Stimulated activated CD4-positive, alpha-beta T cell treated with anti-CD3 and anti-CD28 coated beads, Interleukin-4, amount 100 ng/mL, for 1 hour (primary cell): ENCODE results near the gene MTRFR.
A peak's percentile ranks its signal among the peaks of the same experiment; 100 is the strongest.
"Not testable (repeated sequence)": the region's sequence is repeated elsewhere in the genome, so short reads cannot be mapped to it uniquely, and the experiment has no call there.

Source experiments
- DNase-seq: peaks from one replicate; pipeline ENCODE4 v3.0.0-alpha.2; 2020

The MTRFR gene

DNA sequence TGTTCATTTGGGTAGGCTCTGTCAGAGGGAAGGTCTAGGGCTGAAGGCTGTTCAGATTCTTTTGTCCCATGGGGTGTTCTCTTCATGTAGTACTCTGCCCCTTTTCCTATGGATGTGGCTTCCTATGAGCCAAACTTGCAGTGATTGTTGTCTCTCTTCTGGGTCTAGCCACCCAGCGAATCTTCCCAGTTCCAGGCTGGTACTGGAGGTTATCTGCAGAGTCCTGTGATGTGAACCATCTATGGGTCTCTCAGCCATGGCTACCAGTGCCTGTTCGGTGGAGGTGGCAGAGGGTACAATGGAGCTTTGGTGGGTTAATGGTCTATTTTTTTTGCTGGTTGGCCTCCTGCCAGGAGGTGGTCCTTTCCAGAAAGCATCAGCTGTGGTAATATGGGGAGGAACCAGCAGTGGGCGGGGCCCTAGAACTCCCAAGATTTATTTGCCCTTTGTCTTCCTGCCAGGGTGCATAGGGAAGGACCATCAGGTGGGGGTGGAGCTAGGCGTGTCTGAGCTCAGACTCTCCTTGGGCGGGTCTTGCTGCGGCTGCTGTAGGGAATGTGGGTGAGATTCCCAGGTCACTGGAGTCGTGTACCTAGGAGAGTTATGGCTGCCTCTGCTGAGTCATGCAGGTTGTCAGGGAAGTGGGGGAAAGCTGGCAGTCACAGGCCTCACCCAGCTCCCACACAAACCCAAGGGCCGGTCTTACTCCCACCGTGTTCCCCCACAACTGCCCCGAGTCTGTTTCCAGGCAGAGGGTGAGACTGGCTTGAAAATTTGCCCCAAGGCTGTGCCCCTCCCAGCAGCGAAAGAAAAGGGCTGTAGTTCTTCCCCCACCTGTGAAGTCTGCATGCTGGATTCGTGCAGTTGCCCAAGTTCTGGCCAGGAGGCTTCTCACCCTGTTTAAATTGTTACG, 17.5 kb downstream of the MTRFR start:
- DNase-seq, result no peak

DNA sequence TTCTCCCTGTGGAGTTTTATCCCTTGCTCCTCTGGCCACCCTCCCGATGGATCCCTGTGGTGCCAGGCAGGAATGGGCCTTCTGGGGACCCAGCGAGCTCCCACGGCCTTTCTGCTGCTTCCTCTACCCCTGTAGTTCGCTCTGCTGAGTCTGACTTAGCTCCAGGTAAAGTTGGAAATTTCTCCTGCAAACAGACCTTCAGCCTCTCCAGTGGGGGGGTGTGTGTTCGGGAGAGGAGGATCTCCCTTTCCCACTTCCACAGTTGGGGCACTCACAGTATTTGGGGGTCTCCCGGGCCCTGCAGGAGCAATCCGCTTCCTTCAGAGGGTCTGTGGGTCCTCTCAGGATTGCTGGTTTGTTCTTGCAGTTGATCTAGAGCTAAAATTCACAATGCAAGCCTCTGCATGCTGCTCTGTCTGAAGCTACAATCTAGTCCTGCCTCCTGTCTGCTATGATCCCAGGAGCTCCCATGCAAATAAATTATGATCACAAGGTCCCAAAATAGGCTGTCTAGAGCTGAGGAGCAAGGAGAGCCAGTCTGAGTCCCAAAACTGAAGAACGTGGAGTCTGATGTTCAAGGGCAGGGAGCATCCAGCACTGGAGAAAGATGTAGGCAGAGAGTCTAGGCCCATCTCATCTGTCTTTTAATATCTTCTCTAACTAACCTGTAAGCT, 18.3 kb downstream of the MTRFR start:
- no peak for DNase-seq

DNA sequence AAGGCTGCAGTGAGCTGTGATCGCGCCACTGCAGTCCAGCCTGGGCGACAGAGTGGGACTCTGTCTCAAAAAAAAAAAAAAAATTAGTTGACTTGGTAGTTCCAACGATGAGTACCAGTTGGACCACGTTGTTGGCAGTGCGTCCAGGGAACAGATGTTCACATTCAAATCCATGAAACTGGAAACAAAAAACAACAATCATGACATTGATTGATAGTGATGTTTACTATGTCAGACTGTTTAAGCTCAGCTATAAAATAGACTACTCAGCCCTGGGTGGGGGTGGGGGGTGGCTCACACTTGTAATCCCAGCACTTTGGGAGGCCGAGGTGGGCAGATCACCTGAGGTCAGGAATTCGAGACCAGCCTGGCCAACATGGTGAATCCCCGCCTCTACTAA, 19.1 kb downstream of the MTRFR start:
- not testable (repeated sequence) for DNase-seq

DNA sequence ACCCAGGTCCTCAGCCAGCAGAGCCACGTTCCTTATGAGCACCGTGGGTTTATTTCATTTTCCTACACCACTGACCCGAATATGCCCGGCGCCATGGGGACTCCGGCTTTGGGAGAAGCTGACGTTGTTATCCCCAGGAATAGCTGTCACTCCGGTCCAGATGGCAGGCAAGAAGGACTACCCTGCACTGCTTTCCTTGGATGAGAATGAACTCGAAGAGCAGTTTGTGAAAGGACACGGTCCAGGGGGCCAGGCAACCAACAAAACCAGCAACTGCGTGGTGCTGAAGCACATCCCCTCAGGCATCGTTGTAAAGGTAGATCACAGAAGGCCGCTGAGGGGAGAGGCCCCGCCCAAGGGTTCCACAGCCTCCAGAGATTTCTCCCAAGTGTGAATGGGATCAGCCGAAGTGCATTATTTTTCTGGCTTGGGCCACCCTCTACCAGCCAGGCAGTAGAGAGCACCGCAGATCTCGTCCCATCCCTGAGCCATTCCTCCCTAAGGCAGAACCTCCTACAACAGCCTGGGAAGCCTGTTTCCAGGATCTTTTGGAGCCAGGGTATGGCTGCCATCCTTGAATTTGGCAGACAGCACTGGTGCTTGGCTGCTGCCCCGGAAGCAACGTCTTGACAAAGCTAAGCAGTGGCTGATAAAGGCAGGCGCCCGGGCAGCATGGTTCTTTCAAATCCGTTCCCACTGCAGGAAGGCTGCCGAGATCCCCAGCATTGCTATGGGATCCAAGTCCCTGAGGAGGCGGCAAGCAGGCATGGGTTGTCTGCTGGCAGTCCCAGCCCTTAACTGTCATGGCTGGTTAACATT, 20.6 kb downstream of the MTRFR start:
- no peak for DNase-seq

DNA sequence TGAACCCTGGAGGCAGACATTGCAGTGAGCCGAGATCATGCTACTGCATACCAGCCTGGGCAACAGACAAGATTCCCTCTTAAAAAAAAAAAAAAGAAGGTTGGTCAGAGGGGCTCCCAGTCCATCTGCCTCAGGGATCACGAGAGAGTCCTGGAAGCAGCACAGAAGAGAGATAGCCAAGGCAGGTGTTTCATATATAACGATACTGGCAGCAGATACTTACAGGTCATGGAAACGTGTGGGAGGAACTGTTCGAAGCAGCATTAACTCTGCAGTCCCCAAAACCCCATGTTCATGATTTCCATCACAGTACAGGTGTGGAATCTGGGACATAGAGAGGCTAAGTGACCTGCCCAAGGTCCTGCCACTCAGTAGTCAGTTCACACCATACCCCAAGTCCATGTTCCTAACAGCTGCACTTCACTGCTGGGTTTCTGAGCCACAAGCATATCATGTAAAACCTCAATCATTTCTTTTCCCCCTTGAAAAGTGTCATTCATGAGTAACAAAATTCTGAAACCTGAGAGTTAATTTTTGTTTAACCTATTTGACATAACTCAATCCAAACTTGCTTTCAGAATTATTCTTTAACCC, 21.7 kb downstream of the MTRFR start:
- no peak for DNase-seq

DNA sequence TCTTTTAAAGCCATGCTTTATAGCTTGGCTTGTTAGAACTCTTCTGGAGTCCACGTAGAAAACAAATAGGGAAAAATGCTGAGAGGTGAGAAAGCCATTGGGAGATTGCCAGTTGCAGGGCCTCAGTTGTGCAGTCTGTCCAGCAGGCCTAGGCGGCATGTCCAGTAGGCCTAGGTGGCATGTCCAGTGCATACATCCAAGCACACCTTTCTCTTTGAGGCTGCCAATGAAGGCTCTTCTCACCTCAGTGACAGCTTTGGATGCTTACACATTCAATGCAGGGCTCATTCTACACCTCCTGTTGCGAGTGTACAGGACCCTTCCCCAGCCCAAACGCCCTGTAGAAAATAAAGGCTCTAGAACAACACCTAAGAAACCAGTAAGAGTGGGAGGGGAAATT, 25.4 kb downstream of the MTRFR start:
- no peak for DNase-seq

DNA sequence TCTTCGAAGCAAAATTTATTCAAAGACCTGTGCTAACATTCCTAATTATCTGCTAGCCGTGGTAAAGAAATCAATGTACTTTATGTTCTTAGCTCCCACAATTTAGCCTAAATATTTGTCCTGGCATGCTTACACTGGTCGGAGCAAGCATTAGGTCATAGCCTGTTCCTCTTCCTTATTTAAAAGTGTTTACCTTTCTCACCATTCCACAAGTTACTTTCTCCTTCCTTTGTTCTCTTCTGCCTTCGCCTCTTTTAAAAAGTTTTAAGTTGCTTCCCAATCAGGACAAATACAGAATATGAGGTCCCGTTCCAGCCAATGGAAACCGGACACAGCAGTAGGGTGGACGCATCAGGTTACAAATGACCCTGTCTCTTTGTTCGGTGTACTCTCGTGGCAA, 26.8 kb downstream of the MTRFR start:
- DNase-seq, result no peak

DNA sequence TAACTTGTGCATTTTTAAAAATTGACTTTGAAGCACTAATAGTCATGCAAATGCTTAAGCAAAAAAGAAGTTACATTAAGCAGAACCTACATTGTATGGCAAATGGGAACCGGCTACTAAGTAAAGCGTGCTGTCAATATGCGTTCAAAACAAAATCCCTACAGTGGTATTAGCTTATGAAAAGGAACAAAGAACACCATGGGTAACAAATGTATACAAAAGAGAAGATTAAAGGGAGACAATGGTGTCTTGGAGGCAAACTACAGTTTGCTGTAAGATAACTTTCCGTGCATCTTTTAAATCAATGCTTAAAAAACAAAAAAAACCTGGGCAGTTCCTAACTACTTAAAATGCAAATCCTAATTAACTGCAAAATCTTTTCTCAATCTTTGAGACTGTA, 28.0 kb downstream of the MTRFR start:
- DNase-seq, result no peak

DNA sequence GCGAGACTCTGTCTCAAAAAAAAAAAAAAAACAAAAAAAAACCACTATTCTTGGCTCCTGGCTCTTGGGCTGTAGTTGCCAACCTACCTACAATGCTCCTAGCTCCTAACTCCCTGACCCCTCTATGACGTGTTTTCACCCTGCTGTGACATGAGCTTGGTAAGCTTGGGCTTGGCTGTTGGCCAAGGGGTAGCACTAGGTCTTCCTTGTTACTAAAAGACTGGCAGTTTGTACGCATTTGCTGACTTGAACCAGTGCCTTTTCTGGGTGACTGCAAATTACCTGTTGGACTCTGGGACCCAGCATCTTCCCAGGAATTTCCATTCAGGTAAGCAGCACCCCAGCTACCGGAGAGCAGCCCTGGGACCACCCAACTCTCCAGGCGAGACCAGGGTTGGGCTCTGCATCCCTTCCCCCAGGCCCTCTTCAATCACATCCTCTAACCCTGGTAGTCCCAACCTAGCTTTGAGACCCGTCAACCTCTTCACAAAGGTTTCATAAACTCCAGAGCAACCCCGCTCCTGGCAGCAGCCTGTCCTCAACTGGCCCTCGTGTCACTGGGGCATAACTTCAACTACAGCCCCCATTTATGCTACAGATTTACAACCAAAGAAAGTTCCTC, 30.1 kb downstream of the MTRFR start:
- no peak for DNase-seq

DNA sequence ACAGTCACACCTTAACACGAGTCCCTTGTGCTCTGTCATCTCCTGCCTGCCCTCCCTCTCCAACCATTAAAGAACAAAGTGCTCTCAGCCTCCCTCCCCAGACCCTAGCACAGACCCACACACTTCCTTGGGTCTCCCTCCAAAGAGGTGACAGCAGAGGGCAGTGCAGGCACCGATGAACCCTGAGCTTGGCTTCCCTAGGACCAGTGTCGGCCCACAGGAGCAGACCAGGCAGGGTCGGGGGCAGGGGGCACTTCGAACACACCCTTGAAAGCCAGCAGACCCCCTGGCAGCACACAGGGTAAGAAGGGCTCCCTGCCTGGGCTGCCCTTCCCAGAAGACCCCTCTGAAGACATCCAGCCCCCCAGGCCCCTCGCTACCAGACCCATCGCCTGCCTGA, 31.4 kb downstream of the MTRFR start:
- DNase-seq, result no peak

DNA sequence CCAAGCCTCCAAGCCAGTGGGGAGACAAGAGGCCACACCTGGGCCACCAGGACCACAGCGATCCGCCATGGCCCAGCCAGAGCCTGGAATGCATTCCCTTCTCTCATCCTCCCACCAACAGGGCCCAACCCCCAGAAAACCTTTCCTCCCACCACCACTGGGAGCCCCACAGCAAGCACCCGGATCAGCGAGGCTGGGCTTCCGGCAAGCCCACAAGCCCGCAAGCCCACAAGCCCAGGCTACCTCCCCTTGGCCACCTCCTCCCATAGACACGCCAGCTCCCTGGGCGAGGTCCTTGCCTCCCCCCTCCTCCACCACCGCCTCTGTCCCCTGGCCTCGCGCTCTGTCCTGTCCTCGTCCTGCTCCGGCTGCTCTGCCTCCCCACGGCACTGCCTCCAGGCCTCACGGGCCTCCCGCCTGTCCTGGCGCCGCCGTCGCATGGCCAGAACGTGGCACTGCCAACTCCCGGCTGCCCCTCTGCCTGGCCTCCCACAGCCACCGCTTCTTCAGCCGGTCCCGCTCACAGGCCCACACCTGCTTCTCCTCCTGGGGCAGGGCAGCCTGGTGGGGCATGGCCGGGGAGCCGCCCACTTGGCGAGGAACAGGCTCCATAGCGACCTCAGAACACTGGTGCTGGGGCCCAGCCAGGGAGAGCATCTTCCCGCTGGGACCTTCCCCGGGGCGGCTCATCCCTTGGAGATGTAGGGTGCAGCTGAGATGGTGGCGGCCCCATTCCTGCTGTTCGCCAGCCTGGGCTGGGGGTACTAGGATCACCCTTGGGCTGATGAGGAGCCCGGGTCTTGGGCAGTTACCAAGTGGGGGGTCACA, 32.8 kb downstream of the MTRFR start:
- DNase-seq, result no peak

DNA sequence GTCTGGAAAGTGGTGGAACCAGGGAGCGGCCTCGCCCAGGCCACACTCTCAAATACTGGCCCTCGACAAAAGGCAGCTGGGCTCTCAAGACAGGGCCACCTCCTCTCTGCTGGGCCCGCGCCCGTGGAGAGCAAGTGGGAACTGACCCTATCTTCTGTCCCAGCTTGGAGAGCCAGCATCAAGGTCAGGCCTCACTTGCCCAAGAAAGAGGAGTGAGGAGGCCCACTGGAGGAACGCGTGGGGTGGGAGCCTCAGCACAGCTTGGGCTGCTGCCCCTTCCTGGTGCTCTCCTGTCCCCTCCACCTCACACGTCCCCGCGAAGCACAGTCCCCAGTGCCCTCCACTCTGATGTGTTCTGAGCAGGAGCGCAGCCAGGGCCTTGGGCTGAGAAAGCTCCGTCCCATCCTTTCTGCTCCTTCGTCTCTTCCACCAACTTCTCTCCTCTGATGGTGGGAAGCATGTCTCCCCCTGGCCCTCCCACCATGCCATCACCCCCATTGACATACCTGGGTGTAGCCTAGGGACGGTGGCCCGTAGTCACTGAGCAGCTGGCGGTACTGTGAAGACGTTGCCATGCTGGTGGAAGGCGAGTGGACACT, 33.5 kb downstream of the MTRFR start:
- DNase-seq, result no peak

DNA sequence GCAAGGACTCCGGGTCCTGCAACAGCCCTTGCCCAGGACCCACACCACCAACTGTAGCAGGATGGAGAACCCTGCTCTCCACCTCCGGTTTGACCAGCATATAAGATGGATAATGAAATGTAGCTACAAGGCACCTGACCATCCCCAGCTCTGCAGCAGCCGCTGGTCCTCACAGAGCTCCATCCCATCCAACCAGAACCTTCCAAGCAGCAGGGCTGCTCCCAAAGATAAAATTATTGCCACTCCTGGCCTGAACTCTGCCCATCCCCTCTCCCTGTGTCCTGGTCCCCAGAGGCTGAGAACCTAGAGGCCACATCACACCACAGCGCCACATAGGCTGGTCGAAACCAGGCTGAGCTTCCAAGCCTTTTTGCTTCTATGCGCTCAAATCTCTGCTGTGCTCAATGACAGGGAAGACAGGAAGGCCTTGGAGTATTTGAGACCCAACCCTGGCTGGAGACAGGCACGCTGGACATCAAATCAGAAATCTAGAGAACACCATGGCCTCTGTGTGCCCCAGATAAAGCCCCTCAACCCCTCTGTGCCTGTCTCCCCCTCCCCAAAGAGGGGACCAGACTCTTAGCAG, 34.2 kb downstream of the MTRFR start:
- DNase-seq, result no peak

DNA sequence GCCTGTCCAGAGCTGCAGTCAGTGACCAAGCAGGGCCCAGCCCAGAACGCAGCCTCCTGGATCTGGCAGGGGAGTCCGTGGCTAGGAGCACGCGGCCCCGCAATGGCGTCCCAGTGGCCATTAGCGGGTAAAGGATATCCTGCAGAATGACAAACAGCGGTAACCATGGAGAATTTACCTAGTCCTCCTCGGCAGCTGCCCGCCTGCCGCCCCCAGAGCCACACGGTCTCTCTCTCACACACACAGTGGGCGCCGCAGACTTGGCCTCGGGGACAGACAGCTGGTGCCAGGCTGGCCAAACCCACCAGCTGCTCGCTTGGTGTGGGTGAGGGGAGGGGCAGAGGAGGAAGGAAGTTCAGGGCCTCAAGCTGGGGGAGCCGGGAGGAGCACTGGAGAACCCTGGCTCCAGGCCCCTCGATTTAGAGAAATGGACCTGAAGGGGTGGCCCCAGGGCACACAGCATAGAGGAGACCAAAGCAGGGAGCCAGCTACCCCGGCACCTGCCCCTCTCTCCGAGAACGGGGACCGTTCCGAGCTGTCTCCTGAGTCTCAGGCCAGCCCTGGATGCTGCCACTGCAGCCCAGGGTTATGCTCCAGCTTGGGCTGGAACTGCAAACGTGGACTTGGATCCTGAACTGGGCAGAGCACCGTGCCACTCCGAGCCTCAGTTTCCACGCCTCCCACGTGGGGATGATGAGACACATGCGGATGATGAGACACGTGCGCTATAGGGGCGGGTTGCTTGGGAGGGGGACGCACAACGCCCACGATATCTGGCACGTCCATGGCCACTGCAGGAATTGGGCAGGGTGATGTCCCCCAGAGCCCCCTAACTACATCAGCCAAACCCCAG, 35.0 kb downstream of the MTRFR start:
- no peak for DNase-seq

DNA sequence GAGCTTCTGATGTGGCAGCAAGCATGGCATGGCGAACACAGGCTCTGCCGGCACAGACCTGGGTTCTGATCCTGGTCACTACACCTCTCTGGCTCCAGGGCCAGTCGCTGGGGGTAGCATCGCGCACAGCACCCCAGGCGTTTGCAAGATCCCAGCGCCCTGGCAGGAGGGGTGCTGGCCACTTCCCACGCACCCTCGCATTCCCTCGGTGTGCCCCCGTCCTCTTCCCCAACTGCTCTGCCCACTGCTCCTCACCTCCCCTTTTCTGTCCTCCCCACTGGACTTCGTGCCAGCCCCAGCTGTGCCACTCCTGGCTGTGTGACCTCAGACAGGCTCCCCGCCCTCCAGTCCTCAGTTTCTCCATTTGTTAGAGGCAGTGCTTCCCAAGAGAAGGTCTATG, 35.6 kb downstream of the MTRFR start:
- DNase-seq, result no peak

DNA sequence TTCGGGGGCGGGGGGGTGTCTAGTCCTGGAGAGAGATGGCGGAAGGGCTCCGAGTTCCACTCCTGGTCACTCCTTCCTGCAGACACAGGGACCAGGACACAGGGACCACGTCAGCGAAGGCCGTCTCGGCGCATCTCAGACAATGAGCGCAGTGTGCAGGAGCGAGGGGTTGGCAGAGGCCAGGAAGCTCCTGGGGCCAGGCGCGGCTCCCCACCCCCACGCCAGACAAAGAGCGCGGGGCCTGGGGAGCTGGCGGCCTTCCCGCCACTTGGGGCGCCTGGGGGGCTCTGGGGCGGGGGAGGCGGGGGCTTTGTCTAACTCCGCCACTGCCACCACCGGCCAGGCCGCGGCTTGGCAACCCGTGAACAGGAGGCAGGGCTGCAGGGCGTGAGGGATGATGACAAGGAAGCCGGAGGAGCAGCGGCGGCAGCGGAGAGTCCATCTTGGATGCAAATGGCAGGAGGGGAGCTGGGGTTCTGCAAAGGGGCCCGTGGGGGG, 36.2 kb downstream of the MTRFR start:
- DNase-seq, result peak; percentile 30

DNA sequence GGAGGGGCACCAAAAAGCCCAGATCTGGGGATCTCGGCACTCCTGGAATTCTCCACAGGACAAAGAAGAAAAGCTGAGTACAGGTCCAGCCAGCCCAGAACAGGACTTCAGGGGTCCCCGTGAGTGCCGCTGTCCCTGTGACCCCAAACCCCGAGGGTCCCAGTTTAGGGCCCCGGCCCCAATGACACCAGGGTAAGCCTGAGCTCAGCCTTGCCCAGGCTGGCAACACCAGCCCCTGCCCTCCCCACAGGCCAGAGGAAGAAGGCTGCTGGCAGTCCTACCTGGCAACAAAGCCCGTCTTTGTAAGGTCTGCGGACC, 36.6 kb downstream of the MTRFR start:
- no peak for DNase-seq

DNA sequence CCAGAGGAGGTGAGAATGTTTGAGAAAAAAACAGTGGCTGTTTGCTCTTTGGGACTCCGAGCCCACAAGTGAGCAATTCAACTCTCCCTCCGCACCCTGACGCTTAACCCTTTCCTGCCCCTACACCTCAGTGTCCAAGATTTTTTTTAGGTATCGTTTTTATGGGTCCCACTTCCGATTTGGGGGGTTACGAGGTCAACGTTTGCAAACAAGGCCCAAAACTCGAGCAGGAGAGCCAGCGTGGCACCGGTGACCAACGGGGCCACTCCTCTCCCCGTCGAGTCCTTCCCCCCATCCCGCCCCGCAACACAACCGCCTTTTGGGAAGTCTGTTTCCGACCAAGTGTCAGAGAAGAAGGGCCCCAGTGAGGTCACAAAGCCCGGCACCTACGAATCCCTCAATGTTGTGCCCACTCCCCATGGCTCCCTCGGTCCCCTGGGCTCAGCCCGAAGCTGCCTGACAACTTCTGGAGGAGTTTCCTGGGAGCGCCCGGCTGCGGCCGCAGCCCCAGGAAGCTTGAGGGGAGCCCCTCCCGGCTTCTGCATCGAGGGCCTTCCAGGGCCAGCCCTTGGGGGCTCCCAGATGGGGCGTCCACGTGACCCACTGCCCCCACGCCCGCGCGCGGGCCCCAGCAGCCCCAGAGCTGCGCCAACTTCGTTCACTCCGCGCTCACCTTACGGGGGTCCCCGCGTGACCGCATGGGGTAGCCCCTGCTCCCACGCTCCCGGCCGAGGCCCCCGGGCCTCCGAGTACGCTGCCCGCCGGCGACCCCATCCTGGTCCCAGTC, 37.2 kb downstream of the MTRFR start:
- no peak for DNase-seq
